Measurements from ENCODE around the gene POLR1D. TPM values are rescaled to one million over a fixed set of nuclear protein-coding genes. Genes with fewer than 3 reads are reported as not detected.

Gene POLR1D
- total and polyA plus RNA-seq, 2 experiments from 2014 or later = 53.0 to 66.8 TPM

DNA sequence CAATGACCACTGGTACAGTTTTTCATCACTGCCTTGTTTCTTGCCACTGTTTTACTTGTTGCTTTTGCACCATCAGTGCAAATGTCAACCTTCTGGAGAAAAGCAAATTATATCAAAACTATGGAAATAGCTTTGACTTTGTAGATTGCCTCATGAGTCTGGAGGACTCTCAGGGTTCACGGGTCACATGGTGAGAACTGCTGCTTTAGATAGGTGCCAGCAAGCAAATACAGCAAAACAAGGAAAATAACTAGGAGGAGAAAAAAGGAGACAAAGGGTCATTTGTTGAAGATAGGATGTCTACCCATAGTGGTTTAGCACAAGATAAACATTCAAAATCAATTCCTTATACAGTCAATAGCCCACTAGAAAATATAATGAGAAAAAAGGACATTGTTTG is 33.1 kb downstream of the POLR1D start:
- TF ChIP-seq EZH2 (IDR thresholded peaks at IDR 0.05; ENCODE audit: insufficient read depth, poor library complexity, severe bottlenecking) (no peak), EZH2phosphoT487 (IDR thresholded peaks at IDR 0.05; ENCODE audit: insufficient read depth, low read depth) (no peak)
- 100% methylated on average over 1 of the region's 1 CpG for WGBS, 2 experiments (ENCODE audit: low coverage in 1 of 2, low lambda C conversion rate in 2 of 2, missing lambda C conversion rate in 2 of 2)
- in situ Hi-C loops (cut with MboI) = no loop called here

DNA sequence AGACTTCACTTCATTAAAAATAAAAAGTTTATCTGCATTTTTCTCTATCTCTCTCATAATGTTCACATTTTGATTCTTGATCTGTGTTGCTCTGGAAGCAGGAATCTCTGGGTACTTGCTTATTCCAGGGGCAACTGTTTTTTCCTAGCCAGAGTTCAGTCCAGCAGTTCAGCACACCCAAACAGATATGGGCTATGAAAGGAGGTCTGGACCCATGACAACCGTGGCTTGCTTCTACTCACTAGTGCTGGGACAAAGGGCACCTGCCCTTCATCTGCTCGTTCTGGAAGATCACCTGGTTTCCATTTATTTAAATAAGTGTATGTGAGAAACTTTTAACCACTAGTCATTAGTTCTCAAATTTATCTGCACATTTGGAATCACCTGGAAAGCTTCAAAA is 36.0 kb downstream of the POLR1D start:
- Histone ChIP-seq H3K27me3 (replicated peaks; ENCODE audit: insufficient read depth) (no peaks in the 10 kb centered on the region), H3K4me1 (ENCODE audit: insufficient read depth) (peaks cover 17% of the 10 kb centered on the region), H3K4me3 (no peak overlapping the region), H3K36me3 (ENCODE audit: low read depth) (no peaks in the 10 kb centered on the region), H3K79me2 (ENCODE audit: insufficient read depth) (peaks cover 41% of the 10 kb centered on the region), H3K9me3 (ENCODE audit: low read depth) (no peaks in the 10 kb centered on the region), H3K9ac (no peak overlapping the region), H3K9me2 (ENCODE audit: insufficient read depth) (no peaks in the 10 kb centered on the region), H3K4me2 (ENCODE audit: unreplicated experiment) (no peak overlapping the region), H4K20me1 (ENCODE audit: insufficient read depth) (0 out of 2 replicates have a peak, but pooled peaks cover 5% of the 10 kb centered on the region), H2AFZ (no peak overlapping the region), H3K27ac (no peak overlapping the region), H3F3A (ENCODE audit: insufficient read depth) (no peaks in the 10 kb centered on the region)
- DNase-seq = no peak
- 97 to 100% methylated on average over 2 of the region's 2 CpGs for WGBS, 2 experiments (ENCODE audit: low coverage in 1 of 2, low lambda C conversion rate in 2 of 2, missing lambda C conversion rate in 2 of 2)
- TF ChIP-seq EZH2phosphoT487 (IDR thresholded peaks at IDR 0.05; ENCODE audit: insufficient read depth, low read depth) (no peak), EZH2 (IDR thresholded peaks at IDR 0.05; ENCODE audit: insufficient read depth, poor library complexity, severe bottlenecking) (no peak)
- in situ Hi-C loops (cut with MboI) = no loop called here

More for the DNA sequence above, 33.1 kb downstream of the POLR1D start:
- Histone ChIP-seq H3K36me3 (ENCODE audit: low read depth) (peaks cover 13% of the 10 kb centered on the region), H3F3A (ENCODE audit: insufficient read depth) (no peaks in the 10 kb centered on the region), H3K9me3 (ENCODE audit: low read depth) (no peaks in the 10 kb centered on the region), H3K9ac (no peak overlapping the region), H3K27me3 (replicated peaks; ENCODE audit: insufficient read depth) (no peaks in the 10 kb centered on the region), H3K4me1 (ENCODE audit: insufficient read depth) (peaks cover 17% of the 10 kb centered on the region), H4K20me1 (ENCODE audit: insufficient read depth) (0 out of 2 replicates have a peak, but pooled peaks cover 5% of the 10 kb centered on the region), H3K4me3 (no peak overlapping the region), H3K9me2 (ENCODE audit: insufficient read depth) (no peaks in the 10 kb centered on the region), H3K27ac (no peak overlapping the region), H3K79me2 (ENCODE audit: insufficient read depth) (peaks cover 31% of the 10 kb centered on the region), H3K4me2 (ENCODE audit: unreplicated experiment) (no peak overlapping the region), H2AFZ (no peak overlapping the region)
- no peak for DNase-seq

DNA sequence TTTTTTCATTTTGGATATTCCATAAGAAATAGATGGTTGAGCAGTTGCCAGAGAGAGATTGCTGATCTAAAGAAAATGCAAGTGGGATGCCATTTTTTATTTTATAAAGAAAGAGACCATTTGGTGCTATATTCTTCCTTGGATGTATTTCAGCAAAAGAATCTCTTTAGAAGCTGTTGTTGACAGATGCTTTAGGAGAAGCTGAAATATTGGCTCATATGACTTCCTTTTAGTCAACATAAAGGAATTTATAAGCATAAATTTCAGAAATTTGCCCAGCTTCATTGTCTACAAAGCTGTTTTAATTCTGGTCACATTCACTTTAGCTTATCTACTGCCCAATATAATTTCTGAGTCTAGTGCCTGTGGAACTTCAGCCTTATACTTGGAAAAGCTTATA is 36.9 kb downstream of the POLR1D start:
- Histone ChIP-seq H3F3A (ENCODE audit: insufficient read depth) (no peaks in the 10 kb centered on the region), H3K9ac (no peak overlapping the region), H2AFZ (no peak overlapping the region), H3K4me3 (no peak overlapping the region), H3K36me3 (ENCODE audit: low read depth) (no peaks in the 10 kb centered on the region), H3K79me2 (ENCODE audit: insufficient read depth) (peaks cover 41% of the 10 kb centered on the region), H3K4me2 (ENCODE audit: unreplicated experiment) (peak overlapping the region; percentile 27), H3K9me3 (ENCODE audit: low read depth) (no peaks in the 10 kb centered on the region), H3K27ac (no peak overlapping the region), H4K20me1 (ENCODE audit: insufficient read depth) (0 out of 2 replicates have a peak, but pooled peaks cover 5% of the 10 kb centered on the region), H3K27me3 (replicated peaks; ENCODE audit: insufficient read depth) (no peaks in the 10 kb centered on the region), H3K4me1 (ENCODE audit: insufficient read depth) (peaks cover 17% of the 10 kb centered on the region), H3K9me2 (ENCODE audit: insufficient read depth) (no peaks in the 10 kb centered on the region)
- in situ Hi-C loops (cut with MboI) = no loop called here
- no peak for TF ChIP-seq EZH2 (IDR thresholded peaks at IDR 0.05; ENCODE audit: insufficient read depth, poor library complexity, severe bottlenecking)
- no peak for TF ChIP-seq EZH2phosphoT487 (IDR thresholded peaks at IDR 0.05; ENCODE audit: insufficient read depth, low read depth)
- peak; percentile 50 for DNase-seq

DNA sequence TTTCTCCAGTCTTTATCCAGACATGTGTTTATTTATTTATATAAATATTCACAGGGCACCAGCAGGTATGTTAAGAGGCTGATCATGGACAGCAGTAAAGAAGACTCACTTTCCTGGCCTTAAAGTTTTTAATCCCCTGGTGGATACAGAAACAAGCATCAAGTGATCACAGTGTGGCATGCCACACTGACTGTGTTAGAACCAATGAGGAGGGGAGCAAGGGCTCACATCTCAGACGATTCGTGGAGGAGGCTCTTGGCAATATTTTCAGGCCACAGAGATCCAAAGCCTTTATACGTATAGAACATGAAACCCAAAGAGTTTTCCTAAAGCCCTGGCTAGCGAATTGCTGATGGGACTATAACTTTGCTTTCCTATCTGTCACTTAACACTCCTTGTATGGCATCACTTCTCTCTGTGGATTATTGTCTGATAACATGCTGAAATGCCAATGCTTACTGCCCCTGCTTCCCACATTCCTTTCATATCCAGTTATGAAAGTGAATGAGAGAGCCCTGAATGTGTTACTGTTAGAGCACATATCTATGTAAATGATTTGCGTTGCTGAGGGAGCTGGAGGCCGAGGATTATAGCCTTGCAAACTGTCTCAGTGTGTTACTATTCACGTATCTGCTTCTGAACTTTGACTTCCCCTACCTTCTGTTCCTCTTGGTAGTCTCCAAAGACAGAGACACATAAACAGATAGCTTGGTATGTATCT is 37.6 kb downstream of the POLR1D start:
- H3K79me2 ChIP-seq (ENCODE audit: insufficient read depth) = peaks cover 45% of the 10 kb centered on the region
- H3K27ac ChIP-seq = no peak overlapping the region
- 0 out of 2 replicates have a peak, but pooled peaks cover 5% of the 10 kb centered on the region for H4K20me1 ChIP-seq (ENCODE audit: insufficient read depth)
- no peaks in the 10 kb centered on the region for H3K36me3 ChIP-seq (ENCODE audit: low read depth)
- peaks cover 17% of the 10 kb centered on the region for H3K4me1 ChIP-seq (ENCODE audit: insufficient read depth)
- no peak for DNase-seq
- no peaks in the 10 kb centered on the region for H3F3A ChIP-seq (ENCODE audit: insufficient read depth)
- H3K9me2 ChIP-seq (ENCODE audit: insufficient read depth) = no peaks in the 10 kb centered on the region
- no peak overlapping the region for H3K4me3 ChIP-seq
- H3K9ac ChIP-seq = no peak overlapping the region
- WGBS, 2 experiments (ENCODE audit: low coverage in 1 of 2, low lambda C conversion rate in 2 of 2, missing lambda C conversion rate in 2 of 2) = 84 to 86% methylated on average over 7 of the region's 7 CpGs
- in situ Hi-C loops (cut with MboI) = no loop called here
- TF ChIP-seq EZH2 (IDR thresholded peaks at IDR 0.05; ENCODE audit: insufficient read depth, poor library complexity, severe bottlenecking) (no peak), EZH2phosphoT487 (IDR thresholded peaks at IDR 0.05; ENCODE audit: insufficient read depth, low read depth) (no peak)
- H3K4me2 ChIP-seq (ENCODE audit: unreplicated experiment) = peak overlapping the region; percentile 27
- no peak overlapping the region for H2AFZ ChIP-seq
- H3K27me3 ChIP-seq (replicated peaks; ENCODE audit: insufficient read depth) = no peaks in the 10 kb centered on the region
- no peaks in the 10 kb centered on the region for H3K9me3 ChIP-seq (ENCODE audit: low read depth)
